ENCODE measurements around the gene VPS37C. TPM values are rescaled to one million over a fixed set of nuclear protein-coding genes. Genes with fewer than 3 reads are reported as not detected.

VPS37C gene
- total RNA-seq, 4 donors from 2014 or later: 8.6 to 23.3 (median 20.5) TPM

DNA sequence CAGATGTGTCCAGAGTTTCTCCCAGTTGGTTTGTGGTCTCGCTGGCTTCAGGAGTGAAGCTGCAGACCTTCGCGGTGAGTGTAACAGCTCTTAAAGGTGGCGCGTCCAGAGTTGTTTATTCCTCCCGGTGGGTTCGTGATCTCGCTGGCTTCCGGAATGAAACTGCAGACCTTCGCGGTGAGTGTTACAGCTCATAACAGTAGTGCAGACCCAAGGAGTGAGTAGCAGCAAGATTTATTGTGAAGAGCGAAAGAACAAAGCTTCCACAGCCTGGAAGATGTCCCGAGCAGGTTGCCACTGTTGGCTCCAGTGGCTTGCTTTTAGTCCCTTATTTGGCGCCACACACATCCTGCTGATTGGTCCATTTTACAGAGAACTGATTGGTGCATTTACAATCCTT is 40.2 kb upstream of the VPS37C start:
- H3K27ac ChIP-seq: no peak overlapping the region
- H3K36me3 ChIP-seq: no peaks in the 10 kb centered on the region
- H3K4me3 ChIP-seq: no peak overlapping the region
- peaks cover 0 to 3% of the 10 kb centered on the region in 2 donors for H3K9me3 ChIP-seq
- H3K4me1 ChIP-seq: no peaks in the 10 kb centered on the region
- no peak for DNase-seq
- TF ChIP-seq EP300 (IDR thresholded peaks at IDR 0.05; ENCODE audit: low read depth) (no peak), POLR2AphosphoS5 (IDR thresholded peaks at IDR 0.05) (no peak), POLR2A (IDR thresholded peaks at IDR 0.05) (no peak)
- TF ChIP-seq, protein P1, sequence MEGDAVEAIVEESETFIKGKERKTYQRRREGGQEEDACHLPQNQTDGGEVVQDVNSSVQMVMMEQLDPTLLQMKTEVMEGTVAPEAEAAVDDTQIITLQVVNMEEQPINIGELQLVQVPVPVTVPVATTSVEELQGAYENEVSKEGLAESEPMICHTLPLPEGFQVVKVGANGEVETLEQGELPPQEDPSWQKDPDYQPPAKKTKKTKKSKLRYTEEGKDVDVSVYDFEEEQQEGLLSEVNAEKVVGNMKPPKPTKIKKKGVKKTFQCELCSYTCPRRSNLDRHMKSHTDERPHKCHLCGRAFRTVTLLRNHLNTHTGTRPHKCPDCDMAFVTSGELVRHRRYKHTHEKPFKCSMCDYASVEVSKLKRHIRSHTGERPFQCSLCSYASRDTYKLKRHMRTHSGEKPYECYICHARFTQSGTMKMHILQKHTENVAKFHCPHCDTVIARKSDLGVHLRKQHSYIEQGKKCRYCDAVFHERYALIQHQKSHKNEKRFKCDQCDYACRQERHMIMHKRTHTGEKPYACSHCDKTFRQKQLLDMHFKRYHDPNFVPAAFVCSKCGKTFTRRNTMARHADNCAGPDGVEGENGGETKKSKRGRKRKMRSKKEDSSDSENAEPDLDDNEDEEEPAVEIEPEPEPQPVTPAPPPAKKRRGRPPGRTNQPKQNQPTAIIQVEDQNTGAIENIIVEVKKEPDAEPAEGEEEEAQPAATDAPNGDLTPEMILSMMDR (IDR thresholded peaks at IDR 0.05): no peak
- intact Hi-C loops (cut with DNase I; ENCODE audit: low total_unique reads): no loop called here
- in situ Hi-C loops (cut with MboI; ENCODE audit: low pct_ligation_motif_present in 1 of 4, low pct_unique_long_range_greater_than_20kb in 1 of 4, low sequenced_read_pairs in 3 of 4): no loop called here
- H3K27me3 ChIP-seq: peaks cover 4% of the 10 kb centered on the region
- WGBS, 2 donors (ENCODE audit: low coverage in 1 of 2): 60 to 87% methylated on average over 1 to 12 of the region's 14 CpGs

DNA sequence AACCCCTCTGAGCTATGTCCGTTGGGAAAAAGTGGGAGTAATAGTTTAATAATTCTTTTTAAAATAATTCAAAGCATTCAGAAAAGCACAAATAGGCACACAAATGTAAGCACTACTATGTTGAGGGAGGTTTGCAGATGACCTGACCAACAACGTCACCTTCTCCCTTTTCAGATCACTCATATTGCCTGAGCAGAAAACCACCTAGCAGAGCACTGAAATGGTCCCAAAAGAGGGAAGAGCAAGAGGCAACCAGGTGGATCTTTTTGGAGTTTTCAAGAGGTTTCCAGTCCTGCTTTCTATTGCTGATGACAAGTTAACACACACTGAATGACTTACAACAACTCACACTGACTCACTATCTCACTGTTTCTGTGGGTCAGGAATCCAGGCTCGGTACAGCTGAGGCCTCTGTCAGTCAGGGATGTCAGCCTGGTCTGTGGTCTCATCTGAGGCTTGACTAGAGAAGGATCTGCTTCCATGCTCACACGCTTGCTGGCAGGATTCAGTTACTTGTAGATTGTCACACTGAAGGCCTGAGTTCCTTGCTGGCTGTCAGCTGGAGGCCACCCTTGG is 37.8 kb upstream of the VPS37C start:
- intact Hi-C loops (cut with DNase I; ENCODE audit: low total_unique reads): no loop called here
- Histone ChIP-seq H3K36me3 (no peaks in the 10 kb centered on the region), H3K4me3 (no peak overlapping the region), H3K27me3 (peaks cover 7% of the 10 kb centered on the region), H3K27ac (no peak overlapping the region), H3K4me1 (no peaks in the 10 kb centered on the region), H3K9me3 (peaks cover 0 to 3% of the 10 kb centered on the region in 2 donors)
- no peak for TF ChIP-seq EP300 (IDR thresholded peaks at IDR 0.05; ENCODE audit: low read depth)
- no peak for DNase-seq
- in situ Hi-C loops (cut with MboI; ENCODE audit: low pct_ligation_motif_present in 1 of 4, low pct_unique_long_range_greater_than_20kb in 1 of 4, low sequenced_read_pairs in 3 of 4): loop anchor here in 1 of 4 donors (25.0 kb wide), 1 partner anchor 362 kb away; the partner anchor contains the start of gene CCDC86
- WGBS, 2 donors (ENCODE audit: low coverage in 1 of 2): 63 to 86% methylated on average over 1 to 4 of the region's 4 CpGs

DNA sequence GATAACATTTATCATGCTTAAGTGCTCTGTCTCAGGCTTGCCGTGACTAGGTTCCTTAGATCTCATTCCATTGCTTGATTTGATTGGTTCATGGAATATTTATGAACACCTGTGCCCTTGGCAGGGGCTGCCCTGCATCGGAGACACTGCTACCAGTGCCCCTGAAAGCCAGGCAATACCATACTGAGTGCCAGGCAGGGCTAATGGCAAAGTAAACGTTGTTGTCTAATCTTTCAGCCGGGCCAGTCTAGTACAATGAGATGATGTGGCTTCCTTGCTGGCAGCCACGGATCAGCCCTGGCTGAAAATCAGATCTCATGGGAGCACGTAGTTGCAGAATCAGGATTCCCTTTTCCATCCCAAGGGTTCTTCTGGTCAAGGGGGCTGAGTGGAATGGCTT is 37.1 kb upstream of the VPS37C start:
- no peak for TF ChIP-seq EP300 (IDR thresholded peaks at IDR 0.05; ENCODE audit: low read depth)
- TF ChIP-seq POLR2A (IDR thresholded peaks at IDR 0.05): no peak
- TF ChIP-seq, protein P1 (IDR thresholded peaks at IDR 0.05): no peak
- no peak for TF ChIP-seq POLR2AphosphoS5 (IDR thresholded peaks at IDR 0.05)
- Histone ChIP-seq H3K27me3 (peaks cover 7% of the 10 kb centered on the region), H3K36me3 (no peaks in the 10 kb centered on the region), H3K9me3 (peaks cover 0 to 3% of the 10 kb centered on the region in 2 donors), H3K27ac (no peak overlapping the region), H3K4me3 (no peak overlapping the region), H3K4me1 (no peaks in the 10 kb centered on the region)
- 60 to 62% methylated on average over 1 to 6 of the region's 6 CpGs for WGBS, 2 donors (ENCODE audit: low coverage in 1 of 2)
- no peak for DNase-seq
- intact Hi-C loops (cut with DNase I; ENCODE audit: low total_unique reads) (no loop called here), in situ Hi-C loops (cut with MboI; ENCODE audit: low pct_ligation_motif_present in 1 of 4, low pct_unique_long_range_greater_than_20kb in 1 of 4, low sequenced_read_pairs in 3 of 4) (loop anchor here in 1 of 4 donors (25.0 kb wide), 1 partner anchor 361 kb away; the partner anchor contains the start of gene CCDC86)

DNA sequence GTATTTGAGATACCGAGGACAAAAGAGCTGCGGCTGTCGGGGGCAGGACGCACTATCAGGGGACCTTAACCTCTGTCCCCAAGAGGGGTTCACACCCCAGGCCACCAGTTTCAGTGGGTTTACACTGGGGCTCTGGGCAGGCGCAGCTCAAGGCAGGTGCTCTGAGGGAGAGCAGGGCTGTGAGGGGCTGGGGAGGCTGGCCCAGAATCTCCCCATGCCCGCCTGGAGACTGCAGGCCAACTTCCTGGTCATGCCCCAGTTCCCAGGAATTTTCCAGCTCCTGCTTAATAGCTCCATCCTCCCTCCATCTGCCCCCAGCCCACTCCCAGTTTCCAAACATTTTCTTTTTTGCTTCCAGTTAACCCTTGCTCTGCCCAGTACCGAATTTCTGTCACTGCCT is 34.5 kb upstream of the VPS37C start:
- Histone ChIP-seq H3K27me3 (peaks cover 7% of the 10 kb centered on the region), H3K27ac (no peak overlapping the region), H3K9me3 (peaks cover 0 to 3% of the 10 kb centered on the region in 2 donors), H3K4me3 (no peak overlapping the region), H3K4me1 (no peaks in the 10 kb centered on the region), H3K36me3 (no peaks in the 10 kb centered on the region)
- no peak for DNase-seq
- in situ Hi-C loops (cut with MboI; ENCODE audit: low pct_ligation_motif_present in 1 of 4, low pct_unique_long_range_greater_than_20kb in 1 of 4, low sequenced_read_pairs in 3 of 4) (loop anchor here in 1 of 4 donors (25.0 kb wide), 1 partner anchor 358 kb away; the partner anchor contains the start of gene CCDC86), intact Hi-C loops (cut with DNase I; ENCODE audit: low total_unique reads) (no loop called here)
- no peak for TF ChIP-seq POLR2AphosphoS5 (IDR thresholded peaks at IDR 0.05)
- TF ChIP-seq EP300 (IDR thresholded peaks at IDR 0.05; ENCODE audit: low read depth): no peak
- no peak for TF ChIP-seq POLR2A (IDR thresholded peaks at IDR 0.05)
- TF ChIP-seq, protein P1 (IDR thresholded peaks at IDR 0.05): no peak
- WGBS, 2 donors (ENCODE audit: low coverage in 1 of 2): 86% methylated on average over 7 of the region's 7 CpGs; no CpG with 5 or more reads in 1 of the 2 donors

Data from transverse colon (tissue), 4 donors.